HepG2 (cell line): ENCODE results near the gene CMPK1. TPM values are rescaled to one million over a fixed set of nuclear protein-coding genes. Genes with fewer than 3 reads are reported as not detected.

ENCODE experiments used
- BCL6 ChIP-seq: IDR thresholded peaks from 2 replicates; pipeline ENCODE4 v1.6.1; 2016; ENCODE audit warnings: missing genetic modification reagents, missing compliant biosample characterization
- CEBPB ChIP-seq: IDR thresholded peaks from 2 replicates; pipeline ENCODE4 v1.6.1; 2011; ENCODE audit warnings: low read depth, low read length, improper control_type of control experiment, borderline replicate concordance
- CEBPG ChIP-seq: IDR thresholded peaks from 2 replicates; pipeline ENCODE4 v1.6.1; 2016
- DMAP1 ChIP-seq: IDR thresholded peaks from 2 replicates; pipeline ENCODE4 v1.6.1; 2016
- EP300 ChIP-seq, 3 experiments: sonication (generic) in 1 of 3; formaldehyde crosslinking in 1 of 3; IDR thresholded peaks; 2 replicates each; pipeline versions ENCODE4 v1.5.1 to v1.6.1; 2011 to 2020; ENCODE audit warnings: low read depth in 2 of 3, low read length in 2 of 3, borderline replicate concordance in 1 of 3, improper control_type of control experiment in 1 of 3, mild to moderate bottlenecking in 1 of 3, missing genetic modification reagents in 1 of 3, moderate library complexity in 1 of 3
- FOXA3 ChIP-seq: IDR thresholded peaks from 2 replicates; pipeline ENCODE4 v1.6.1; 2016; ENCODE audit warnings: missing genetic modification reagents, missing compliant biosample characterization
- FOXJ3 ChIP-seq: sonication (generic); formaldehyde crosslinking; IDR thresholded peaks from 2 replicates; pipeline ENCODE4 v1.4.0; 2020; ENCODE audit warnings: missing genetic modification reagents, mild to moderate bottlenecking, borderline replicate concordance
- GTF2F1 ChIP-seq: fragments of 150-350 bp; IDR thresholded peaks from 2 replicates; pipeline ENCODE4 v1.6.1; 2014; ENCODE audit warnings: low read length
- KLF6 ChIP-seq: IDR thresholded peaks from 2 replicates; pipeline ENCODE4 v1.8.0; 2016; ENCODE audit warnings: missing biosample characterization, missing genetic modification reagents
- NCOA2 ChIP-seq: sonication (generic); formaldehyde crosslinking; IDR thresholded peaks from 2 replicates; pipeline ENCODE4 v1.8.0; 2022; ENCODE audit warnings: inconsistent platforms
- NFE2L2 ChIP-seq: fragments of 150-350 bp; IDR thresholded peaks from 2 replicates; pipeline ENCODE4 v1.6.1; 2014; ENCODE audit warnings: low read length
- PHF21A ChIP-seq: sonication (generic); formaldehyde crosslinking; IDR thresholded peaks from 2 replicates; pipeline ENCODE4 v1.5.0; 2020; ENCODE audit warnings: mild to moderate bottlenecking, missing genetic modification reagents
- PITX1 ChIP-seq: sonication (generic); formaldehyde crosslinking; IDR thresholded peaks from 2 replicates; pipeline ENCODE4 v1.5.1; 2020; ENCODE audit warnings: mild to moderate bottlenecking, missing genetic modification reagents
- RXRA ChIP-seq: sonication (generic); formaldehyde crosslinking; IDR thresholded peaks from 2 replicates; pipeline ENCODE4 v1.5.1; 2020; ENCODE audit warnings: missing genetic modification reagents
- SOX13 ChIP-seq, 3 experiments: fragments of 450-650 bp in 1 of 3; sonication (generic) in 1 of 3; formaldehyde crosslinking in 1 of 3; IDR thresholded peaks in 2 of 3; conservative IDR thresholded peaks in 1 of 3; 2 replicates each; pipeline versions ENCODE4 v1.5.0 to v1.6.1; 2016 to 2020; ENCODE audit warnings: antibody characterized with exemption in 1 of 3, mild to moderate bottlenecking in 1 of 3, missing compliant biosample characterization in 1 of 3, missing genetic modification reagents in 1 of 3, moderate library complexity in 1 of 3
- TCF7 ChIP-seq: sonication (generic); IDR thresholded peaks from 2 replicates; pipeline ENCODE4 v1.6.1; 2016; ENCODE audit warnings: antibody characterized with exemption, low read depth
- ZNF501 ChIP-seq: sonication (generic); formaldehyde crosslinking; IDR thresholded peaks from 2 replicates; pipeline ENCODE4 v1.5.1; 2020; ENCODE audit warnings: mild to moderate bottlenecking, moderate library complexity, missing genetic modification reagents
- ZNF572 ChIP-seq: sonication (generic); formaldehyde crosslinking; IDR thresholded peaks from 2 replicates; pipeline ENCODE4 v1.5.1; 2020; ENCODE audit warnings: mild to moderate bottlenecking, missing genetic modification reagents
- polyA plus RNA-seq, 8 experiments: library from polyadenylated mRNA; depleted of rRNA in 3 of 8; stranded (reverse) in 7 of 8; unstranded in 1 of 8; fragments of >200 nt; fragmentation: Illumina TruSeq in 4 of 8; extraction: Trizol in 4 of 8; gene quantifications; 2 replicates each; pipeline versions ENCODE4 v1.2.1 to v1.2.3, GENCODE V29; 2011 to 2016; ENCODE audit warnings: low read depth in 4 of 8, missing spikeins in 1 of 8, mixed read lengths in 1 of 8; ENCODE audit not compliant: insufficient read depth in 1 of 8
- total RNA-seq, 5 experiments: library from RNA; depleted of rRNA; stranded (reverse); fragments of >200 nt; fragmentation: Illumina TruSeq; extraction: Trizol; gene quantifications; 2 replicates each; pipeline ENCODE4 v1.2.3, GENCODE V29; 2016; ENCODE audit warnings: low read depth in 1 of 5
- TF ChIP-seq, protein P1 (sequence below): sonication (generic); formaldehyde crosslinking; IDR thresholded peaks from 2 replicates; pipeline ENCODE4 v1.4.0; 2020; ENCODE audit warnings: missing genetic modification reagents
- TF ChIP-seq, protein P2 (sequence below): IDR thresholded peaks from 2 replicates; pipeline ENCODE4 v1.6.1; 2016; ENCODE audit warnings: missing compliant biosample characterization, missing genetic modification reagents, borderline replicate concordance

Gene CMPK1
- total and polyA plus RNA-seq, 2 of the 13 experiments (the other 11 are each of a cell fraction or from before 2014, with no cell fraction given) = 38.3 to 92.0 TPM

DNA sequence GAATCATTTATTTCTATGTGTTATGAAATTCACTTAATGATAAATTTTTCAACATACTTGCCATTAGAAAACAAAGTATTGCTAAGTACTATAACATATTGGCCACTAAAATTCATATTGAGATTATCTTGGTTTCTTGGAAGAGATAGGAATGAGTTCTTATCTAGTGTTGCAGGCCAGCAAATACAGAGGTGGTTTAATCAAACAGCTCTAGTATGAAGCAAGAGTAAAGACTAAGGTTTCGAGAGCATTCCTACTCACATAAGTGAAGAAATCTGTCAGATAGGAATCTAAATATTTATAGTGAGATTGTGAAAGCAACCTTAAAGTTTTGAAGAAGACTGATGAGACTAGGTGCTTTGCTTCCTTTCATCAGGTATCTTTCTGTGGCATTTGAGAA is 44.6 kb downstream of the CMPK1 start (continued):
- TF ChIP-seq, protein P1, sequence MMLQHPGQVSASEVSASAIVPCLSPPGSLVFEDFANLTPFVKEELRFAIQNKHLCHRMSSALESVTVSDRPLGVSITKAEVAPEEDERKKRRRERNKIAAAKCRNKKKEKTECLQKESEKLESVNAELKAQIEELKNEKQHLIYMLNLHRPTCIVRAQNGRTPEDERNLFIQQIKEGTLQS (CRISPR knock-in tag) = no peak
- TF ChIP-seq FOXA3 (CRISPR knock-in tag) (peak; percentile 24; the same call in 1 of the 2 replicates), EP300 (IDR thresholded peaks at IDR 0.05; ENCODE audit: low read depth in 2 of 2, low read length in 2 of 2) (peak in 1 of 2 experiments; percentile 90; a peak in 1 of 4 replicates), EP300 (CRISPR knock-in tag; IDR thresholded peaks at IDR 0.05; ENCODE audit: borderline replicate concordance) (peak; percentile 78; the same call in 1 of the 2 replicates), DMAP1 (no peak), BCL6 (CRISPR knock-in tag) (peak; percentile 56), FOXJ3 (peak; percentile 23; the same call in 1 of the 2 replicates), KLF6 (CRISPR knock-in tag) (no peak), CEBPB (peak; percentile 86), ZNF572 (CRISPR knock-in tag) (no peak), GTF2F1 (no peak), NFE2L2 (no peak), RXRA (CRISPR knock-in tag) (no peak), CEBPG (CRISPR knock-in tag) (peak; percentile 85), PHF21A (CRISPR knock-in tag) (no peak), ZNF501 (CRISPR knock-in tag) (no peak), NCOA2 (peak; percentile 80; the same call in 1 of the 2 replicates), SOX13 (IDR thresholded peaks at IDR 0.05) (no peak), SOX13 (CRISPR knock-in tag; conservative IDR thresholded peaks at IDR 0.05 in 1 of 2, IDR thresholded peaks at IDR 0.05 in 1 of 2) (peak in 1 of 2 experiments; percentile 45; a peak in 1 of 4 replicates), PITX1 (no peak), TCF7 (peak; percentile 61; the same call in 1 of the 2 replicates)
- TF ChIP-seq, protein P2, sequence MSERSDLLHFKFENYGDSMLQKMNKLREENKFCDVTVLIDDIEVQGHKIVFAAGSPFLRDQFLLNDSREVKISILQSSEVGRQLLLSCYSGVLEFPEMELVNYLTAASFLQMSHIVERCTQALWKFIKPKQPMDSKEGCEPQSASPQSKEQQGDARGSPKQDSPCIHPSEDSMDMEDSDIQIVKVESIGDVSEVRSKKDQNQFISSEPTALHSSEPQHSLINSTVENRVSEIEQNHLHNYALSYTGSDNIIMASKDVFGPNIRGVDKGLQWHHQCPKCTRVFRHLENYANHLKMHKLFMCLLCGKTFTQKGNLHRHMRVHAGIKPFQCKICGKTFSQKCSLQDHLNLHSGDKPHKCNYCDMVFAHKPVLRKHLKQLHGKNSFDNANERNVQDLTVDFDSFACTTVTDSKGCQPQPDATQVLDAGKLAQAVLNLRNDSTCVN (CRISPR knock-in tag) = no peak
